WI38 (cell line): ENCODE measurements around the gene DRAM2.

Experiments
- H3K4me3 ChIP-seq: 2 replicates; pipeline ENCODE4 v1.5.1; 2011; ENCODE audit warnings: low read depth, mild to moderate bottlenecking, control low read depth, low read length
- TF ChIP-seq, protein P1 (sequence below): IDR thresholded peaks from 2 replicates; pipeline ENCODE4 v1.5.1; 2012; ENCODE audit warnings: low read depth, mild to moderate bottlenecking, control low read depth, low read length

Gene DRAM2

DNA sequence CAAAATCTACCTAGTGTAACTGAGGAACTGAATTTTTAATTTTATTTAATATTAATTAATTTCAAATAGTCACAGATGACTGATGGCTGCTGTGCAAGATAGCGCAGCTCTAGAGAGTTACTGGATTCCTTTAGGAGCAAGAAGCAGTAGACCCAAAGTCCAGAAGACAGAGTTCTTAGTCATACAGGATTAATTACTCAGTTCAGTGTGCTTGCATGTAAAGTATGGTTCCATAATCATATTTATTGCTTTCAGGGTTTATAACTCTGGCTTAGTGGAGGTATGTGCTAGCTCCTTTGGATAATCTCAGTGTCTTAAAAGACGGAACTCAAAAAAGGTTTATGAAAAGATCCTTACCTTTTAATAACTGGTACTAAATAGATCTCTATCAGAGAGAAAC lies 17.5 kb upstream of the DRAM2 start:
- TF ChIP-seq, protein P1, sequence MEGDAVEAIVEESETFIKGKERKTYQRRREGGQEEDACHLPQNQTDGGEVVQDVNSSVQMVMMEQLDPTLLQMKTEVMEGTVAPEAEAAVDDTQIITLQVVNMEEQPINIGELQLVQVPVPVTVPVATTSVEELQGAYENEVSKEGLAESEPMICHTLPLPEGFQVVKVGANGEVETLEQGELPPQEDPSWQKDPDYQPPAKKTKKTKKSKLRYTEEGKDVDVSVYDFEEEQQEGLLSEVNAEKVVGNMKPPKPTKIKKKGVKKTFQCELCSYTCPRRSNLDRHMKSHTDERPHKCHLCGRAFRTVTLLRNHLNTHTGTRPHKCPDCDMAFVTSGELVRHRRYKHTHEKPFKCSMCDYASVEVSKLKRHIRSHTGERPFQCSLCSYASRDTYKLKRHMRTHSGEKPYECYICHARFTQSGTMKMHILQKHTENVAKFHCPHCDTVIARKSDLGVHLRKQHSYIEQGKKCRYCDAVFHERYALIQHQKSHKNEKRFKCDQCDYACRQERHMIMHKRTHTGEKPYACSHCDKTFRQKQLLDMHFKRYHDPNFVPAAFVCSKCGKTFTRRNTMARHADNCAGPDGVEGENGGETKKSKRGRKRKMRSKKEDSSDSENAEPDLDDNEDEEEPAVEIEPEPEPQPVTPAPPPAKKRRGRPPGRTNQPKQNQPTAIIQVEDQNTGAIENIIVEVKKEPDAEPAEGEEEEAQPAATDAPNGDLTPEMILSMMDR: no peak

DNA sequence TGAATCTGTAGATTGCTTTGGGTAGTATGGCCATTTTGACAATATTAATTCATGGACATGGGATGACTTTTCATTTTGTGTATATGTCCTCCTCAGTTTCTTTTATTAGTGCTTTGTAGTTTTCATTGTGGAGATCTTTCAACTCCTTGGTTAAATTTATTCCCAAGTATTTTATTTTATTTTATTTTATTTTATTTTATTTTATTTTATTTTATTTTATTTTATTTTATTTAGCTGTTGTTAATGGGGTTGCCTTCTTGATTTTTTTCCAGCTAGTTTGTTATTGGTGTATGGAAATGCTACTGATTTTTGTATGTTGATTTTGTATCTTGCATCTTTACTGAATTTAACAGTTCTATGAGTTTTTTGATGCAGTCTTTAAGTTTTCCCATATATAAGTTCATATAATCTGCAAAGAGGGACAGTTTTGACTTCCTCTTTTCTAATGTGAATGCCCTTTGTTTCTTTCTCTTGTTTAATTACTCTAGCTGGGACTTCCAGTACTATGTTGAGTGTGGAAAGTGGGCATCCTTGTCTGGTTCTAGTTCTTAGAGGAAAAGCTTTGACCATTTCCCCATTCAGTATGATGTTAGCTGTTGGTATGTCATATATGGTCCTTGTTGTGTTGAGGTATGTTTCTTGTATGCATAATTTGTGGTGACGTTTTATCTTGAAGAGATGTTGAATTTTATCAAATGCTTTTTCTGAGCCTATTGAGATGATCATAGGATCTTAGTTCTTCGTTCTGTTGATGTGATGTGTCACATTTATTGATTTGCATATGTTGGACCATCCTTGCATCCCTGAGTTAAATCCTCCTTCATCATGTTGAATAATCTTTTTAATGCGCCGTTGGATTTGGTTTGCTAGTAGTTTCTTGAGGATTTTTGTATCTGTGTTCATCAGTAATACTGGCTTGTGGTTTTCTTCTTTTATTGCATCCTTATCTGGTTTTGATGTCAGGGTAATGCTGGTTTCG lies 14.4 kb upstream of the DRAM2 start:
- H3K4me3 ChIP-seq: no peak overlapping the region
- TF ChIP-seq, protein P1: no peak

More for the DNA sequence above, 17.5 kb upstream of the DRAM2 start:
- no peak overlapping the region for H3K4me3 ChIP-seq

DNA sequence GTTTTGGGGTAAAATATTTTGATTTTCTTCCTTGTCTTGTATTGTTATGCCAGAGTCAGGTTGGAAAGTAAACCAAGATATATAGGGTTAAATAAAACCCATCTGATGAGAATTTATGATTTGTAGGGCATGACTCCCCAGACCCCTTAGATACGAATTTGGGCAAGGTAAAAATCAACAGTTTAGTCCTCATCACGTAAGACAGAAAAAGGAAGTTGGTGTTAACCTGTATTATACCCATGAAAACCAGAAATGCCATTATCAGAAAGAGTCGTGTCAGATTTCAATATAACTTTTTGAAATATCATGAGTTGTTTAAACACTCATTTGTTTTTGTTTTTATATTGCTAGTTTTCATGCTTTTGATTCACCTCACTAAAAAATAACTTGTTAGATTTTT lies 11.9 kb upstream of the DRAM2 start:
- TF ChIP-seq, protein P1: no peak
- H3K4me3 ChIP-seq: no peak overlapping the region

DNA sequence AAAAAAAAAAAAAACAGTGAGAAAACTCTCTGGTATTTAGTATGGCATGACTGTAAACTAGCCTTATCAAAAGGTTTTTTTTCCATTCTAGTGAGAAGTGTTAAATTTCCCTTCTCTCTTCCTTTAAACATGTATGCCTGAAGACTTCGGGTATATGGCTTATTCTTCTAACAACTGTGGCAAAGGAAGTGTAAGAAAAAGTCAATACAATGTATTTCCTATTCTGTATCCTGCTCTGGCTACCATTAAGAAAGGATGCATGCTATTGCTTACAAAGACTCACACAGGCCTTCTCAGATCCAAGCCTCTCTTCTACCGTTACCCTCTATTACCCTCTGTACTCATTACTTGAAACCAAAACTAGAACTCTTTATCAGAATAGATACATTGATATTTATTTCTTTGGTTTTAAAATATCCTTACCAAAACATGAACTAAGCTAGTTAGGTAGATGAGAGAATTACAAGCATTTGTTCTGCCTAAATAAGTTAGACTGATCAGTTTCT lies 8.5 kb upstream of the DRAM2 start:
- no peak overlapping the region for H3K4me3 ChIP-seq
- TF ChIP-seq, protein P1: no peak

DNA sequence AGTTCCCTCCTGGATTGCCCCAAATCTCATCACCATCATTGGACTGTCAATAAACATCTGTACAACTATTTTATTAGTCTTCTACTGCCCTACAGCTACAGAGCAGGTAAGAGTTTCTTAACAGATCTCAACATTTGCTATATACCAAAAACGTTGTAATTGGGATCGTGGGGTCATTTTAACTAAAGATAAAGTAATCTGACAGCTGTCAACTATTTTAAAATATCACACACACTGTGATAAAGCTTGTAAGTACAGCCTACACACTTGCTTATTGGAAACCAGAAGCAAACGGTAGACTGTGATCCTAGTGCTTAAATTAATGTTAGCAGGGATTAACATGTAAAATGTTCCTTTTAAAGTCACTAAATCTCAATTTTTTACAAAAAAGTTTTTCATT lies 8.1 kb upstream of the DRAM2 start:
- no peak overlapping the region for H3K4me3 ChIP-seq
- TF ChIP-seq, protein P1: no peak

DNA sequence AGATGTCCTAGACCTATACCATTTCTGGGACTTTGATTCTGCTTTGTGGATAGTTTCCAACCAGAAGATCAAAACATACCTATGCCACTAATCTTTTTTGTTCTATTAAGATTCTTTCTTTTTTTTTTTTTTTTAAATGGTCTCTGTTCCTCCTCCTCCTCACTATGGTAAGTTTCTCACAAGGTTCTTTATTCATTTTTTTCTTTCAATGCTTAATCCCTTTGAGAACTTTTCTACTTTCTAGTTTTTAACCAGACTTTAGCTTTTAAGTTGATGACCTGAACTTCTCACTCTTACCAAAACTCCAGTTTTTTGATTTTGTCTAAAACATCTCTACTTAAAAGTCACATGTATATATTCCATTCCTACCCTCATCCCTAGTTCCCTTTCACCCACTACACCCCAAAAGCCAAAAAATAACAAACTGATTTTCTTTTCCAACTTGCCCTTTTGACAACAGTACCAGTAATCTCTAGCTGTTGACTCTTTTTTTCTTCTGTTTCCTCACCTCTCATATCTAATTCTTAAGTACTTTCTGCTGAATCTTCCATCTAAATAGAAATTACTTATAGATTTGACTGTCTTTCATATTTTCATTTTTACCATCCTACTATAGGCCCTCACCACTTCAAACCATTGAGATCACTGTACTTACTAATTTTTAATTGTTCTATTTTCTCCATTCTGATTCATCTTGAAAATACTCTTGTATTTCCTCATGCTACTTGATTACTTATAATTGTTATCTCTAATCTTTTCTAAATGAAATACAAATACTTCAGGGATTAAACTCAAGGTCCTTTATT lies 6.3 kb upstream of the DRAM2 start:
- TF ChIP-seq, protein P1: no peak
- H3K4me3 ChIP-seq: no peak overlapping the region

DNA sequence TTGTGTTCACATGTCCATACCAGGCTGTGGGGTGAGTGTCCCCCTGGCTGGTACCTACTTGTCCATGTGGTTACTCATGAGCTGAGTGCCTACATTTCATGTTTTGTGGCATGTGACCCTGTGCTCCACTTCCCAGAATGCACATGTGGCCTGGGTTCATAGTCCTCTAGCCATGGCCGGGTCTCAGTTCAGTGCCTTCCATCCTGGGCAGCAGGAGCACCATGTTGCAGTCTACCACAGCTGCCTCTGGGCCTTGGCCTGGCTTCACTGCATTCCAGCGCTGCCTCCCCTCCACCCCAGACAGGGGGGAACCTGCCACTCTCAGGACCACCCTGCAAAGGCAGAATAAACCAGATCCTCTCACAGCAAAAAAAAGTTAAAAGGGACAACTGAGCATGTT lies 5.6 kb upstream of the DRAM2 start:
- TF ChIP-seq, protein P1: no peak
- no peak overlapping the region for H3K4me3 ChIP-seq
